Naive thymus-derived CD4-positive, alpha-beta T cell (primary cell): ENCODE data around the gene CRY1. TPM values are rescaled to one million over a fixed set of nuclear protein-coding genes. Genes with fewer than 3 reads are reported as not detected.
"Not testable (repeated sequence)": the region's sequence is repeated elsewhere in the genome, so short reads cannot be mapped to it uniquely, and the experiment has no call there.

Experiments
- ATAC-seq: fragments of 150-1000 bp; cut with Tn5 transposase; 2 replicates; pipeline ENCODE4 v1.10.0; 2021; ENCODE audit warnings: mild to moderate bottlenecking, moderate library complexity
- CTCF ChIA-PET: fragments of 350-600 bp; sonication (Branson Sonifier 250); formaldehyde crosslinking; loops from one replicate; lab custom pipeline; 2021; ENCODE audit warnings: antibody characterized with exemption; lab: Charles Lee
- POLR2A ChIA-PET: fragments of 350-600 bp; sonication (Branson Sonifier 250); formaldehyde crosslinking; loops from one replicate; lab custom pipeline; 2021; ENCODE audit warnings: antibody characterized with exemption, inconsistent platforms; lab: Charles Lee
- DNase-seq, 9 donors: peaks; one replicate each; pipeline versions ENCODE4 v3.0.0 to v3.0.0-alpha.2; 2020 to 2022; ENCODE audit warnings: mixed read lengths in 1 of 9
- H3K27ac ChIP-seq: one replicate; pipeline ENCODE4 v1.7.0; 2013; ENCODE audit warnings: mild to moderate bottlenecking, low read depth, low read length, moderate library complexity
- H3K27me3 ChIP-seq, 2 donors: one replicate each; pipeline ENCODE4 v1.7.0; 2013; ENCODE audit warnings: low read length in 2 of 2, mild to moderate bottlenecking in 2 of 2, moderate library complexity in 2 of 2; ENCODE audit not compliant: control insufficient read depth in 2 of 2, insufficient read depth in 2 of 2
- H3K36me3 ChIP-seq, 3 experiments: 1 replicate in 2 of 3; 2 replicates in 1 of 3; pipeline ENCODE4 v1.7.0; 2013; ENCODE audit warnings: low read length in 3 of 3, mild to moderate bottlenecking in 3 of 3, moderate library complexity in 1 of 3; ENCODE audit not compliant: insufficient read depth in 3 of 3, control insufficient read depth in 2 of 3
- H3K4me1 ChIP-seq, 2 donors: one replicate each; pipeline ENCODE4 v1.7.0; 2013; ENCODE audit warnings: low read length in 2 of 2, mild to moderate bottlenecking in 2 of 2, moderate library complexity in 1 of 2; ENCODE audit not compliant: control insufficient read depth in 2 of 2, insufficient read depth in 2 of 2
- H3K4me3 ChIP-seq: 2 replicates; pipeline ENCODE4 v1.7.0; 2013; ENCODE audit warnings: mild to moderate bottlenecking, low read length
- H3K9me3 ChIP-seq, 3 experiments: 1 replicate in 2 of 3; 2 replicates in 1 of 3; pipeline ENCODE4 v1.7.0; 2013; ENCODE audit warnings: low read length in 3 of 3; ENCODE audit not compliant: control insufficient read depth in 2 of 3
- H3K27ac Mint-ChIP-seq, 9 donors: one replicate each; pipeline ENCODE4 v1.8.0; 2020 to 2022; ENCODE audit warnings: mixed read lengths in 9 of 9, mild to moderate bottlenecking in 8 of 9, moderate library complexity in 5 of 9, inconsistent platforms in 2 of 9
- H3K27me3 Mint-ChIP-seq, 5 donors: one replicate each; pipeline ENCODE4 v1.8.0; 2021 to 2022; ENCODE audit warnings: mixed read lengths in 5 of 5, mild to moderate bottlenecking in 1 of 5
- H3K36me3 Mint-ChIP-seq, 5 donors: one replicate each; pipeline ENCODE4 v1.8.0; 2020 to 2022; ENCODE audit warnings: mixed read lengths in 5 of 5, mild to moderate bottlenecking in 3 of 5, inconsistent platforms in 1 of 5
- H3K4me1 Mint-ChIP-seq, 7 donors: one replicate each; pipeline ENCODE4 v1.8.0; 2020 to 2022; ENCODE audit warnings: mixed read lengths in 7 of 7, mild to moderate bottlenecking in 3 of 7, inconsistent platforms in 1 of 7
- H3K4me3 Mint-ChIP-seq, 10 donors: one replicate each; pipeline ENCODE4 v1.8.0; 2020 to 2022; ENCODE audit warnings: mild to moderate bottlenecking in 10 of 10, mixed read lengths in 10 of 10, moderate library complexity in 6 of 10, inconsistent platforms in 2 of 10
- H3K9me3 Mint-ChIP-seq, 11 donors: one replicate each; pipeline ENCODE4 v1.8.0; 2020 to 2022; ENCODE audit warnings: mixed read lengths in 11 of 11, mild to moderate bottlenecking in 4 of 11, inconsistent platforms in 1 of 11, moderate library complexity in 1 of 11
- intact Hi-C, 2 donors: fragments of 100-400 bp; cut with micrococcal nuclease; formaldehyde crosslinking; loops; one replicate each; pipeline ENCODE4 v1.15.1; 2023
- polyA plus RNA-seq, 2 donors: library from polyadenylated mRNA; unstranded; fragments of 300-500 nt; fragmentation: Illumina TruSeq; gene quantifications; one replicate each; pipeline ENCODE4 v1.2.3, GENCODE V29; 2021
- total RNA-seq, 6 experiments: library from RNA in 5 of 6; stranded (reverse) in 5 of 6; gene quantifications; 1 replicate in 5 of 6; 2 replicates in 1 of 6; pipeline ENCODE4 v1.2.3 and lab custom pipeline; 2021 to 2026

CRY1 gene
- total and polyA plus RNA-seq, 7 experiments from 2014 or later = 8.0 to 58.4 (median 32.3) TPM

- intact Hi-C loops = no loop called here
- no peak for DNase-seq
- H3K27ac Mint-ChIP-seq = no peak overlapping the region
- peaks cover 7 to 32% (median 24%) of the 10 kb centered on the region in 5 donors for H3K27me3 Mint-ChIP-seq
- no peak overlapping the region for H3K4me3 ChIP-seq
- H3K36me3 Mint-ChIP-seq = no peaks in the 10 kb centered on the region
- ChIA-PET CTCF (no interaction called here), POLR2A (no interaction called here)
- H3K9me3 Mint-ChIP-seq = peaks cover 0 to 2% (median 0%) of the 10 kb centered on the region in 11 donors
- ATAC-seq = no peak
- no peak overlapping the region for H3K27ac ChIP-seq
- H3K36me3 ChIP-seq = no peaks in the 10 kb centered on the region
- H3K4me1 ChIP-seq = no peaks in the 10 kb centered on the region
- no peak overlapping the region for H3K4me3 Mint-ChIP-seq
- H3K4me1 Mint-ChIP-seq = peaks cover 0 to 3% (median 0%) of the 10 kb centered on the region in 7 donors
- H3K27me3 ChIP-seq = no peaks in the 10 kb centered on the region
- no peaks in the 10 kb centered on the region for H3K9me3 ChIP-seq
These were observed 16.7 kb upstream of the CRY1 start for GRCh38 chr12:107109726-107110719.

GRCh38 chr12:107108995-107109508, 15.7 kb upstream of the CRY1 start:
- CTCF ChIA-PET = no interaction called here
- Histone ChIP-seq H3K27ac (no peak overlapping the region), H3K36me3 (no peaks in the 10 kb centered on the region), H3K4me1 (no peaks in the 10 kb centered on the region), H3K4me3 (no peak overlapping the region), H3K27me3 (no peaks in the 10 kb centered on the region), H3K9me3 (no peaks in the 10 kb centered on the region)
- intact Hi-C loops = no loop called here
- peaks cover 7 to 28% (median 19%) of the 10 kb centered on the region in 5 donors for H3K27me3 Mint-ChIP-seq
- ATAC-seq (no peak), DNase-seq (no peak)
- H3K9me3 Mint-ChIP-seq = peaks cover 0 to 2% (median 0%) of the 10 kb centered on the region in 11 donors
- POLR2A ChIA-PET = no interaction called here
- no peak overlapping the region for H3K27ac Mint-ChIP-seq
- peaks cover 0 to 3% (median 0%) of the 10 kb centered on the region in 7 donors for H3K4me1 Mint-ChIP-seq
- no peak overlapping the region for H3K4me3 Mint-ChIP-seq
- H3K36me3 Mint-ChIP-seq = no peaks in the 10 kb centered on the region

GRCh38 chr12:107108366-107108765, 15.0 kb upstream of the CRY1 start:
- ATAC-seq, H3K9me3 ChIP-seq, POLR2A ChIA-PET, intact Hi-C loops, H3K9me3 Mint-ChIP-seq, H3K36me3 ChIP-seq, H3K4me1 ChIP-seq, CTCF ChIA-PET, H3K4me3 Mint-ChIP-seq, H3K27ac ChIP-seq, H3K27me3 ChIP-seq, H3K4me3 ChIP-seq, H3K36me3 Mint-ChIP-seq, H3K27ac Mint-ChIP-seq, DNase-seq, H3K4me1 Mint-ChIP-seq: not testable (repeated sequence)
- peaks cover 7 to 25% (median 13%) of the 10 kb centered on the region in 5 donors for H3K27me3 Mint-ChIP-seq

GRCh38 chr12:107107381-107107780, 14.0 kb upstream of the CRY1 start:
- no peak for ATAC-seq
- Mint-ChIP-seq H3K36me3 (no peaks in the 10 kb centered on the region), H3K27ac (no peak overlapping the region), H3K27me3 (peaks cover 1 to 21% (median 7%) of the 10 kb centered on the region in 5 donors), H3K4me1 (peaks cover 0 to 3% (median 0%) of the 10 kb centered on the region in 7 donors), H3K4me3 (no peak overlapping the region), H3K9me3 (no peaks in the 10 kb centered on the region)
- ChIA-PET POLR2A (no interaction called here), CTCF (no interaction called here)
- Histone ChIP-seq H3K27me3 (no peaks in the 10 kb centered on the region), H3K4me3 (no peak overlapping the region), H3K36me3 (no peaks in the 10 kb centered on the region), H3K27ac (no peak overlapping the region), H3K9me3 (no peaks in the 10 kb centered on the region), H3K4me1 (no peaks in the 10 kb centered on the region)
- intact Hi-C loops = no loop called here
- DNase-seq = no peak

- H3K27me3 Mint-ChIP-seq = peaks cover 0 to 20% (median 0%) of the 10 kb centered on the region in 5 donors
- H3K4me1 Mint-ChIP-seq = peaks cover 0 to 3% (median 0%) of the 10 kb centered on the region in 7 donors
- no peak overlapping the region for H3K27ac ChIP-seq
- no peak overlapping the region for H3K27ac Mint-ChIP-seq
- no peak overlapping the region for H3K4me3 Mint-ChIP-seq
- ATAC-seq = no peak
- ChIA-PET POLR2A (no interaction called here), CTCF (interaction anchor here (3.3 kb wide), 1 partner anchor 17 kb away, joined by 53 read pairs; no protein-coding TSS in a partner anchor)
- H3K4me1 ChIP-seq = no peaks in the 10 kb centered on the region
- no peaks in the 10 kb centered on the region for H3K9me3 ChIP-seq
- no peaks in the 10 kb centered on the region for H3K36me3 ChIP-seq
- no peak for DNase-seq
- H3K27me3 ChIP-seq = no peaks in the 10 kb centered on the region
- no peak overlapping the region for H3K4me3 ChIP-seq
- no peaks in the 10 kb centered on the region for H3K9me3 Mint-ChIP-seq
- intact Hi-C loops = no loop called here
- H3K36me3 Mint-ChIP-seq = no peaks in the 10 kb centered on the region
These were observed 13.1 kb upstream of the CRY1 start for GRCh38 chr12:107106241-107107025.

- H3K36me3 ChIP-seq = no peaks in the 10 kb centered on the region
- H3K27me3 ChIP-seq = no peaks in the 10 kb centered on the region
- ChIA-PET CTCF (interaction anchor here (0.6 to 3.3 kb wide), 7 partner anchors 10 to 718 kb away, joined by 3 to 53 read pairs (median 8); partner anchors contain the start of gene CRY1), POLR2A (interaction anchor here (0.7 to 0.9 kb wide), 2 partner anchors 16 to 753 kb away, joined by 3 to 4 read pairs; no protein-coding TSS in a partner anchor)
- H3K9me3 ChIP-seq = no peaks in the 10 kb centered on the region
- no peak for DNase-seq
- H3K27ac Mint-ChIP-seq = no peak overlapping the region
- intact Hi-C loops = no loop called here
- no peaks in the 10 kb centered on the region for H3K4me1 ChIP-seq
- no peaks in the 10 kb centered on the region for H3K9me3 Mint-ChIP-seq
- no peak overlapping the region for H3K27ac ChIP-seq
- H3K27me3 Mint-ChIP-seq = peaks cover 0 to 17% (median 0%) of the 10 kb centered on the region in 5 donors
- no peak overlapping the region for H3K4me3 Mint-ChIP-seq
- peaks cover 0 to 3% (median 0%) of the 10 kb centered on the region in 7 donors for H3K4me1 Mint-ChIP-seq
- H3K4me3 ChIP-seq = no peak overlapping the region
- H3K36me3 Mint-ChIP-seq = no peaks in the 10 kb centered on the region
- ATAC-seq = no peak
These were observed 12.0 kb upstream of the CRY1 start for GRCh38 chr12:107105410-107105703.
